Measurements from ENCODE around the gene PLEKHG7.
"Not testable (repeated sequence)": the region's sequence is repeated elsewhere in the genome, so short reads cannot be mapped to it uniquely, and the experiment has no call there.

The PLEKHG7 gene

DNA sequence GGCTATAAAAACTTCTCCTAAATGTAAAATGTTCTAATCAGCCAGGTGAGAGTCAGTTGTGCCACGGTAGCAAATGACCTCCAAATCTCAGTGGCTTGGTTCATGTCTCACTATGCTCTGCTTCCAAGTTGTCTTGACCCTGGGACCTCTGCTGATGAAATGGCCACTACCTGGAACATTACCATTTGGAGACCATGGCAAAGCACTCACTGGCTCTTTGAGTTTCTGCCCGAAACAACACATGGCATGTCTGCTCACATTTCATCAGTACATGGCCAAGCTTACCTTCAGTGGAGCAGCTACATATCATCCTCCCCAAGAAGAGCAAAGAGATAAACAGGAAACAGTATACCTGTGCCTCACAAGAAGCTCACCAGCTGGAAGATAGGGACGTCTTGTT lies 40.2 kb downstream of the PLEKHG7 start:
- H3K79me2 ChIP-seq (ENCODE audit: insufficient read depth, low read length), result no peaks in the 10 kb centered on the region

GRCh38 chr12:92745856-92746550 lies 43.2 kb downstream of the PLEKHG7 start:
- Histone ChIP-seq H3K27ac (ENCODE audit: low read depth, low read length, poor library complexity, severe bottlenecking) (no peak overlapping the region), H3K4me2 (ENCODE audit: low read length) (no peak overlapping the region), H3K36me3 (ENCODE audit: insufficient read depth, low read length) (no peaks in the 10 kb centered on the region), H3K9me2 (ENCODE audit: low read depth, low read length) (no peaks in the 10 kb centered on the region), H3F3A (ENCODE audit: insufficient read depth, low read length) (no peaks in the 10 kb centered on the region), H3K9me3 (ENCODE audit: low read length) (no peaks in the 10 kb centered on the region), H3K4me1 (ENCODE audit: insufficient read depth, low read length, severe bottlenecking) (no peaks in the 10 kb centered on the region), H3K27me3 (ENCODE audit: insufficient read depth, low read length) (no peaks in the 10 kb centered on the region), H2AFZ (ENCODE audit: low read length) (no peak overlapping the region), H3K79me2 (ENCODE audit: insufficient read depth, low read length) (no peaks in the 10 kb centered on the region), H4K20me1 (ENCODE audit: insufficient read depth, low read length) (no peaks in the 10 kb centered on the region), H3K4me3 (ENCODE audit: low read depth, low read length, poor library complexity, severe bottlenecking) (no peak overlapping the region), H3K9ac (ENCODE audit: low read length) (no peak overlapping the region)
- no peak for TF ChIP-seq CTCF (IDR thresholded peaks at IDR 0.05; ENCODE audit: low read length)
- TF ChIP-seq EZH2 (IDR thresholded peaks at IDR 0.05; ENCODE audit: borderline replicate concordance, low read length), result no peak

More for the DNA sequence above, 40.2 kb downstream of the PLEKHG7 start:
- H3K4me3 ChIP-seq (ENCODE audit: low read depth, low read length, poor library complexity, severe bottlenecking), result no peak overlapping the region
- no peaks in the 10 kb centered on the region for H3K9me3 ChIP-seq (ENCODE audit: low read length)
- H3K9ac ChIP-seq (ENCODE audit: low read length), result no peak overlapping the region
- no peak overlapping the region for H3K27ac ChIP-seq (ENCODE audit: low read depth, low read length, poor library complexity, severe bottlenecking)
- H3K36me3 ChIP-seq (ENCODE audit: insufficient read depth, low read length), result no peaks in the 10 kb centered on the region
- no peaks in the 10 kb centered on the region for H3K9me2 ChIP-seq (ENCODE audit: low read depth, low read length)
- H3K4me1 ChIP-seq (ENCODE audit: insufficient read depth, low read length, severe bottlenecking), result no peaks in the 10 kb centered on the region
- TF ChIP-seq CTCF (IDR thresholded peaks at IDR 0.05; ENCODE audit: low read length) (no peak), EZH2 (IDR thresholded peaks at IDR 0.05; ENCODE audit: borderline replicate concordance, low read length) (no peak)
- no peaks in the 10 kb centered on the region for H3K27me3 ChIP-seq (ENCODE audit: insufficient read depth, low read length)
- H3K4me2 ChIP-seq (ENCODE audit: low read length), result no peak overlapping the region
- H3F3A ChIP-seq (ENCODE audit: insufficient read depth, low read length), result no peaks in the 10 kb centered on the region
- H2AFZ ChIP-seq (ENCODE audit: low read length), result no peak overlapping the region
- H4K20me1 ChIP-seq (ENCODE audit: insufficient read depth, low read length), result no peaks in the 10 kb centered on the region

DNA sequence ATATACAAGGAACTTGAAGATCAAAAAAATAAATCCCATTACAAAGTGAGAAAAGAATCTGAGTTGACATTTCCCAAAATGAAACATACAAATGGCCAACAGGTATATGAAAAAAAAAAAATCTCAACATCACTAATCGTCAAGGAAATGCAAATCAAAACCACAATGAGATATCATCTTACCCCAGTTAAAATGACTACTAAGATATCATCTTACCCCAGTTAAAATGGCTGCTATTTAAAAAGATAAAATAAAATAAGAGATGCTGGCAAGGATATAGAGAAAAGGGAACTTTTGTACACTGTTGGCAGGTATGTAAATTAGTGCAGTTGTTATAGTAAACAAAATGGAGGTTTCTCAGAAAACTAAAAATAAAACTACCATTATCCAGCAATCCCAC lies 44.4 kb downstream of the PLEKHG7 start:
- H3K9me2 ChIP-seq (ENCODE audit: low read depth, low read length), result no peaks in the 10 kb centered on the region
- no peaks in the 10 kb centered on the region for H4K20me1 ChIP-seq (ENCODE audit: insufficient read depth, low read length)
- no peaks in the 10 kb centered on the region for H3K4me1 ChIP-seq (ENCODE audit: insufficient read depth, low read length, severe bottlenecking)
- no peak overlapping the region for H3K4me3 ChIP-seq (ENCODE audit: low read depth, low read length, poor library complexity, severe bottlenecking)
- H3K36me3 ChIP-seq (ENCODE audit: insufficient read depth, low read length), result no peaks in the 10 kb centered on the region
- H3K79me2 ChIP-seq (ENCODE audit: insufficient read depth, low read length), result no peaks in the 10 kb centered on the region
- no peak overlapping the region for H3K27ac ChIP-seq (ENCODE audit: low read depth, low read length, poor library complexity, severe bottlenecking)
- H2AFZ ChIP-seq (ENCODE audit: low read length), result no peak overlapping the region
- H3F3A ChIP-seq (ENCODE audit: insufficient read depth, low read length), result no peaks in the 10 kb centered on the region
- H3K27me3 ChIP-seq (ENCODE audit: insufficient read depth, low read length), result no peaks in the 10 kb centered on the region
- no peak overlapping the region for H3K9ac ChIP-seq (ENCODE audit: low read length)
- H3K4me2 ChIP-seq (ENCODE audit: low read length), result no peak overlapping the region
- no peak for TF ChIP-seq CTCF (IDR thresholded peaks at IDR 0.05; ENCODE audit: low read length)
- TF ChIP-seq EZH2 (IDR thresholded peaks at IDR 0.05; ENCODE audit: borderline replicate concordance, low read length), result no peak
- H3K9me3 ChIP-seq (ENCODE audit: low read length), result no peaks in the 10 kb centered on the region

DNA sequence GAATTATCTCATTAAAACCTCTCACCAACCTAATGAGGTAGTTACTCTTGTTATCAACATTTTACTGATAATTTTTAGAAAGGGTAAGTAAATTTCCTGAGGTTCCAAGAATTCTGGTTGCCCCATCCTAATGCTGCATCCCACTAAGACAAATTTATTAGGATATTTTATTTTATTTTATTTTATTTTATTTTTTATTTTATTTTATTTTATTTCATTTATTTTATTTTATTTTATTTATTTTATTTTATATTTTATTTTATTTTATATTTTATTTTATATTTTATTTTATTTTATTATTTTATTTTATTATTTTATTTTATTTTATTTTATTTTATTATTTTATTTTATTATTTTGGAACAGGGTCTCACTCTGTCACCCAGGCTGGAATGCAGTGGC lies 46.9 kb downstream of the PLEKHG7 start:
- not testable (repeated sequence) for H4K20me1 ChIP-seq (ENCODE audit: insufficient read depth, low read length); H3K9ac ChIP-seq (ENCODE audit: low read length); H3K9me3 ChIP-seq (ENCODE audit: low read length); H3K4me2 ChIP-seq (ENCODE audit: low read length); H2AFZ ChIP-seq (ENCODE audit: low read length); H3K4me3 ChIP-seq (ENCODE audit: low read depth, low read length, poor library complexity, severe bottlenecking); H3K36me3 ChIP-seq (ENCODE audit: insufficient read depth, low read length); H3K79me2 ChIP-seq (ENCODE audit: insufficient read depth, low read length); H3K27me3 ChIP-seq (ENCODE audit: insufficient read depth, low read length); H3K4me1 ChIP-seq (ENCODE audit: insufficient read depth, low read length, severe bottlenecking); H3K9me2 ChIP-seq (ENCODE audit: low read depth, low read length); H3F3A ChIP-seq (ENCODE audit: insufficient read depth, low read length); H3K27ac ChIP-seq (ENCODE audit: low read depth, low read length, poor library complexity, severe bottlenecking)

Data from OCI-LY1 (cell line).